ENCODE results near the gene DLGAP3.
"Not testable (repeated sequence)": the region's sequence is repeated elsewhere in the genome, so short reads cannot be mapped to it uniquely, and the experiment has no call there.

The DLGAP3 gene

DNA sequence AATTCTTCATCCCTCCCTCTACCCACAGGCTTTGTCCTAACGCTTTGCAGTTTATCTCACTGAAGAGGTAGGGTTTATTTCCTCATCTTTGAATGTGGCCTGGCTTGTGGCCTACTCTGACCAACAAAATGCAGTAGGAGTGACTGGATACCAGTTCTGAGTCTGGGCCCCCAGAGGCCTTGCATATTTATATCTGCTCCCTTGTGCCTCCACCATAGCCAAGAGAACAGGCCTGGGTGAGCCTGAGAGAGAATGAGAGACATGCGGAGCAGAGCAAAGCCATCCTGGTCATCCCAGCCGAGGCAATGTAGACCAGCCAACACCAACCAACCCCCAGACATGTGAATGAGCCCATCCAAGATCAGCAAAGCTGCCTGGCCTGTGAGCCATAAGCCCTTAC, 100.2 kb downstream of the DLGAP3 start:
- peak overlapping the region in 4 of 11 experiments; percentile 9 to 36 (median 23); a peak in 5 of 22 replicates for H3K4me2 ChIP-seq
- no peak for TF ChIP-seq Cebpa-rat (IDR thresholded peaks at IDR 0.05)
- no peak overlapping the region for H3K4me3 ChIP-seq
- H3K36me3 ChIP-seq = no peaks in the 10 kb centered on the region
- peaks cover 0 to 26% (median 13%) of the 10 kb centered on the region in 10 experiments; a peak in 13 of 20 replicates for H3K4me1 ChIP-seq
- no peak overlapping the region for H3K9ac ChIP-seq
- no peaks in the 10 kb centered on the region; a peak in 1 of 22 replicates for H4K20me1 ChIP-seq
- H3K27me3 ChIP-seq = no peaks in the 10 kb centered on the region
- no peak overlapping the region for H3K27ac ChIP-seq
- no peaks in the 10 kb centered on the region for H3K9me3 ChIP-seq (replicated peaks in 1 of 11)

DNA sequence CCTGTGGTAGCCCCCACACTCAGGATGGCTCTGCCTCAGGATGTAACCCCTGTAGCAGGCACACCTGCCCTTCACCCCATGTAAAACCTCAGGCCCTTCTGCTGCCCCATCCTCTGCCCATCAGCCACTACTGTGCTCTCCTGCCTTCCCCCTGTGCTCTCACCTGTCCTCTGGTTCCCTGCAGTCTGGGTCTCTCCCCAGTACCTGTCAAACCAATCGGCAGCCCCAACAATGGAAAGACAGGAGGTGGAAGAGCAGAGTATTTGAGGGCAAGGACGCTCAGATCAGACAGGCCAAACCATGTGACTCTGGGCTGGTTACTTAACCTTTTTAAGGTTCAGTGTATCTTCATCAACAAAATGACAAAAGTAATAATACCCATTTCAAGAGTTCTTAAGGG, 100.8 kb downstream of the DLGAP3 start:
- H3K27ac ChIP-seq = no peak overlapping the region
- H3K36me3 ChIP-seq = no peaks in the 10 kb centered on the region

DNA sequence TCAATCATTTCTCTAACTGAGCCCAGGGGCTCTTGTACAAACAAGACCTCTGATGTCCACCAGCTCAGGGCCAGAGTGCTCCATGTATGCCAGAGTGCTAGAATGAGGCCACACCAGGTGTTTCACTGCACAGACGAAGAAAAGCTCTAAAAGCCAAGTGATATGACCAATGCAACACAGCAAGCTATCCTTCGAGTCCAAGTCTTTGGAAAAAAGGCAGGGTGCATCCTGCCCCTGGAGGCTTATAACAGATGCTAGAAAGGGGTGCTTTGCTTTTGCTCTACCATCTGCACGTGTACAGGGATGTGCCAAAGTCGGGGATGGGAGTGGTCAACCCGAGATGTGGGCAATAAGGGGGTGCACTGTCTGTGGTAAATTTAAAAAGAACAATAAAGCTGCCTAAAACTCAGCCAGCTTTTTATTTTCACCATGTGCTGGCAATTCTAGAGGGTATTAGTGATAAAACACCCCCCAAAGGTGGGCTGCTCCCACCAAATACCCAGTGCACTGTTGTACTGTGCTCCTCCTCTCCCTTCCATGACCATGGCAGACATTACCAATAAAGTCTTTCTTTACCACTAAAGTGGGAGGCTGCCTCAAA, 102.0 kb downstream of the DLGAP3 start:
- no peaks in the 10 kb centered on the region; a peak in 1 of 22 replicates for H3K9me3 ChIP-seq (replicated peaks in 1 of 11)
- TF ChIP-seq Cebpa-rat (IDR thresholded peaks at IDR 0.05) = no peak
- no peak overlapping the region for H3K27ac ChIP-seq

More for the DNA sequence above, 100.8 kb downstream of the DLGAP3 start:
- Histone ChIP-seq H3K9me3 (replicated peaks in 1 of 11) (no peaks in the 10 kb centered on the region; a peak in 1 of 22 replicates), H3K4me3 (no peak overlapping the region), H3K4me1 (peaks cover 0 to 26% (median 13%) of the 10 kb centered on the region in 10 experiments; a peak in 13 of 20 replicates), H3K9ac (no peak overlapping the region), H3K27me3 (no peaks in the 10 kb centered on the region), H4K20me1 (no peaks in the 10 kb centered on the region; a peak in 1 of 22 replicates), H3K4me2 (peak overlapping the region in 5 of 11 experiments; percentile 11 to 26 (median 19); a peak in 3 of 22 replicates)
- TF ChIP-seq Cebpa-rat (IDR thresholded peaks at IDR 0.05) = no peak

DNA sequence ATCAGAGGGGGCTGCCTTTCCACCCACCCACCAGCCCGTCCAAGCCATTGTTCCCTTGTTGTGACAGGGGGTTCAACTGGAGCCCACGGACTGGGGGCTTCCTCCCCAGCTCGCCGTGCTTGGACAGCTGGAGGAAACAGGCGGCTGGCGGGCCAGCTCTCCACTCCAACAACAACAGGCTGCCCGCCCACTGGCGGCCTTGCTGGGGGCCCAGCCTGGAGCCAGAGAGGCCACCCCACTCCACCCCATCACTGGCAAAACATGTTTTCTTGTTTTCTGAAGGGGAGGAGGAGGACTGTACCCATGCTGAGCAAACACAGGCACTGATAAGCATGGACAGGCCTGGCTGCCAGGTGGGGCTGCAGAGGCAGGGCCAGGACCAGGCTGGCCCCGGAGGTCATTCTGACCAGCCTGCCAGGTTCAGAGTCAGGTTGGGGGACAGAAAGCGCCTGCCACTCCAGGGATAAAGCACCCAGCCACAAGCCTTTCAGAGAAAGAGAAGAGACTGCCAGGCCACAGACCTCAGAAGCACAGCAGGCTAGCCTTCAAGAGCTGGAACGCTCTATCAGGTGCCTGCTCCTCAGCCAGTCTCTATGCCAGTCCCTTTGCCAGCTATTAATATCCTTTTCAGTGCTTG, 103.9 kb downstream of the DLGAP3 start:
- H3K9ac ChIP-seq = no peak overlapping the region
- no peak overlapping the region; a peak in 1 of 22 replicates for H3K4me2 ChIP-seq
- H3K9me3 ChIP-seq (replicated peaks in 1 of 11) = no peaks in the 10 kb centered on the region; a peak in 1 of 22 replicates

More for the DNA sequence above, 102.0 kb downstream of the DLGAP3 start:
- Histone ChIP-seq H3K4me1 (peaks cover 0 to 26% (median 13%) of the 10 kb centered on the region in 10 experiments; a peak in 13 of 20 replicates), H3K4me3 (no peak overlapping the region), H3K27me3 (no peaks in the 10 kb centered on the region), H3K36me3 (no peaks in the 10 kb centered on the region), H3K9ac (no peak overlapping the region), H4K20me1 (no peaks in the 10 kb centered on the region; a peak in 1 of 22 replicates), H3K4me2 (peak overlapping the region in 1 of 11 experiments; percentile 24; a peak in 1 of 22 replicates)

GRCh38 chr1:34824817-34825454, 104.5 kb downstream of the DLGAP3 start:
- Histone ChIP-seq H3K9me3 (replicated peaks in 1 of 11) (no peaks in the 10 kb centered on the region; a peak in 1 of 22 replicates), H3K4me3 (no peak overlapping the region), H3K36me3 (no peaks in the 10 kb centered on the region), H3K27me3 (no peaks in the 10 kb centered on the region), H3K4me1 (peaks cover 8 to 33% (median 20%) of the 10 kb centered on the region in 10 experiments; a peak in 19 of 20 replicates), H3K4me2 (no peak overlapping the region), H4K20me1 (no peaks in the 10 kb centered on the region; a peak in 2 of 22 replicates), H3K27ac (no peak overlapping the region), H3K9ac (no peak overlapping the region)
- TF ChIP-seq Cebpa-rat (IDR thresholded peaks at IDR 0.05) = no peak

More for the DNA sequence above, 103.9 kb downstream of the DLGAP3 start:
- no peaks in the 10 kb centered on the region; a peak in 2 of 22 replicates for H4K20me1 ChIP-seq
- H3K4me3 ChIP-seq = no peak overlapping the region
- TF ChIP-seq Cebpa-rat (IDR thresholded peaks at IDR 0.05) = no peak
- H3K4me1 ChIP-seq = peaks cover 8 to 33% (median 20%) of the 10 kb centered on the region in 10 experiments; a peak in 19 of 20 replicates
- no peaks in the 10 kb centered on the region for H3K36me3 ChIP-seq
- no peaks in the 10 kb centered on the region for H3K27me3 ChIP-seq
- H3K27ac ChIP-seq = no peak overlapping the region; a peak in 1 of 22 replicates

- Histone ChIP-seq H3K9ac (no peak overlapping the region), H3K36me3 (no peaks in the 10 kb centered on the region), H3K27me3 (no peaks in the 10 kb centered on the region), H3K27ac (no peak overlapping the region), H3K9me3 (replicated peaks in 1 of 11) (no peaks in the 10 kb centered on the region; a peak in 1 of 22 replicates), H3K4me3 (no peak overlapping the region), H4K20me1 (no peaks in the 10 kb centered on the region; a peak in 2 of 22 replicates), H3K4me2 (peak overlapping the region in 9 of 11 experiments; percentile 2 to 45 (median 33); a peak in 14 of 22 replicates), H3K4me1 (peaks cover 7 to 16% (median 9%) of the 10 kb centered on the region in 10 experiments; a peak in 17 of 20 replicates)
- TF ChIP-seq Cebpa-rat (IDR thresholded peaks at IDR 0.05) = no peak
Observed at GRCh38 chr1:34822202-34822601, 107.2 kb downstream of the DLGAP3 start.

GRCh38 chr1:34818862-34819261, 110.6 kb downstream of the DLGAP3 start:
- not testable (repeated sequence) for H3K4me3 ChIP-seq; H3K27ac ChIP-seq; H4K20me1 ChIP-seq; H3K9me3 ChIP-seq (replicated peaks in 1 of 11); H3K4me2 ChIP-seq; H3K9ac ChIP-seq; H3K36me3 ChIP-seq; H3K27me3 ChIP-seq
- peaks cover 5 to 15% (median 8%) of the 10 kb centered on the region in 10 experiments; a peak in 16 of 20 replicates for H3K4me1 ChIP-seq

DNA sequence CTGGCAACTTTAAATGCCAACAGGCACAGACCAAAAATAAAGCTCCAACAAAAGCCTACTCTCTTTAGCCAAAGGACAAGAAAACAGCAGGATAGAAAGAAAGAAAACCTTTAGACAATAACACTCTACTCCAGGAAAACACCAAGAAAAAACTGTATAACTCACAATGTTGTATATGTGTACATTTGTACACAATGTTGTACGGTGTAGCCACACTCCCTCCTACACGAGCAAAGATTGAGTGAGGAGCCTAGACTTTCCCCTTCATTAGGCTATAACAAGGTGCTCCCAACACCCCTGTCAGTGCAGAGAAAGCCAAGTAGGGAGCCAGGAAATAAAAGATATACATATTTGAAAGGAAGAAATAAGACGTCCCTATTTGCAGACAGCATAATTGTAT, 112.7 kb downstream of the DLGAP3 start:
- Histone ChIP-seq H3K9ac (no peak overlapping the region), H3K4me2 (no peak overlapping the region), H3K4me3 (no peak overlapping the region), H3K27ac (no peak overlapping the region), H3K36me3 (no peaks in the 10 kb centered on the region), H3K27me3 (no peaks in the 10 kb centered on the region), H3K9me3 (replicated peaks in 1 of 11) (peaks cover 0 to 3% (median 0%) of the 10 kb centered on the region in 11 experiments; a peak in 1 of 22 replicates), H3K4me1 (peaks cover 2 to 9% (median 4%) of the 10 kb centered on the region in 10 experiments; a peak in 16 of 20 replicates), H4K20me1 (no peaks in the 10 kb centered on the region; a peak in 2 of 22 replicates)
- no peak for TF ChIP-seq Cebpa-rat (IDR thresholded peaks at IDR 0.05)

DNA sequence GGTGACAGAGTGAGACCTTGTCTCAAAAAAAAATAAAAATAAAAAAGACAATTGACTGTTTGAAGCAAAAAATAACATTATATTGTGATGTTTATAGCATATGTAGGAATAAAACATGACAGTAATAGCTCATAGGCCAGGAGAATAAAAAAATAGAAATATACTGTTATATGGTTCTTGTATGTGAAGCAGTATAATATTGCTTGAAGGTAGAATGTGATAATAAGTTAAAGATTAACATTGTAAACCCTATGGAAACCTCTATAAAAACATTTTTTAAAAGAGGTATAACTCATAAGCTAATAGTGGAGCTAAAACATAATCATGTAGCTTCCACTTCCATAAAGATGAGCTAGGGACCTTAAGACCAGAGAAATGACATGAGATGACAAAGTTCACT, 113.1 kb downstream of the DLGAP3 start:
- Histone ChIP-seq H3K27ac (no peak overlapping the region), H3K4me2 (no peak overlapping the region)
- TF ChIP-seq Cebpa-rat (IDR thresholded peaks at IDR 0.05) = no peak

More for the DNA sequence above, 113.1 kb downstream of the DLGAP3 start:
- Histone ChIP-seq H3K9me3 (replicated peaks in 1 of 11) (peaks cover 0 to 3% (median 0%) of the 10 kb centered on the region in 11 experiments; a peak in 5 of 22 replicates), H3K27me3 (no peaks in the 10 kb centered on the region), H3K9ac (no peak overlapping the region), H3K4me3 (no peak overlapping the region), H3K4me1 (peaks cover 0 to 6% (median 0%) of the 10 kb centered on the region in 10 experiments; a peak in 3 of 20 replicates), H3K36me3 (no peaks in the 10 kb centered on the region), H4K20me1 (no peaks in the 10 kb centered on the region; a peak in 1 of 22 replicates)
